MCF 10A (cell line): ENCODE data around the gene GATA3. TPM values are rescaled to one million over a fixed set of nuclear protein-coding genes. Genes with fewer than 3 reads are reported as not detected.

Source experiments
- BruUV-seq: library from RNA; stranded (reverse); fragments of 400-500 nt; replicated peaks from 2 replicates; lab custom pipeline; 2021; lab: Mats Ljungman, UMichigan
- CTCF ChIA-PET: fragments of 300-600 bp; sonication (Branson Sonifier 250); formaldehyde crosslinking; extraction: SDS; loops from one replicate; lab custom pipeline; 2021; ENCODE audit warnings: antibody characterized with exemption, inconsistent platforms; lab: Yijun Ruan, JAX
- POLR2A ChIA-PET: fragments of 300-600, 350-650 bp; sonication (Branson Sonifier 250); formaldehyde crosslinking; extraction: SDS; loops from one replicate; lab custom pipeline; 2020; ENCODE audit warnings: antibody characterized with exemption, inconsistent platforms; lab: Yijun Ruan, JAX
- DNase-seq: peaks from one replicate; pipeline ENCODE4 v3.0.0-alpha.2; 2018; ENCODE audit not compliant: unreplicated experiment
- H3K27ac Mint-ChIP-seq: one replicate; pipeline ENCODE4 v1.8.0; 2022; ENCODE audit warnings: mild to moderate bottlenecking, low read depth, mixed read lengths; ENCODE audit not compliant: unreplicated experiment
- H3K27me3 Mint-ChIP-seq: one replicate; pipeline ENCODE4 v1.8.0; 2022; ENCODE audit warnings: mixed read lengths; ENCODE audit not compliant: insufficient read depth, unreplicated experiment
- H3K36me3 Mint-ChIP-seq: one replicate; pipeline ENCODE4 v1.8.0; 2022; ENCODE audit warnings: mild to moderate bottlenecking, moderate library complexity, mixed read lengths; ENCODE audit not compliant: insufficient read depth, unreplicated experiment
- H3K4me1 Mint-ChIP-seq: one replicate; pipeline ENCODE4 v1.8.0; 2022; ENCODE audit warnings: mixed read lengths; ENCODE audit not compliant: insufficient read depth, unreplicated experiment
- H3K4me3 Mint-ChIP-seq: one replicate; pipeline ENCODE4 v1.8.0; 2022; ENCODE audit warnings: mild to moderate bottlenecking, moderate library complexity, mixed read lengths; ENCODE audit not compliant: unreplicated experiment
- H3K9me3 Mint-ChIP-seq: one replicate; pipeline ENCODE4 v1.8.0; 2022; ENCODE audit warnings: mixed read lengths; ENCODE audit not compliant: unreplicated experiment
- intact Hi-C: fragments of 100-400 bp; cut with micrococcal nuclease; formaldehyde crosslinking; loops from 2 replicates; pipeline ENCODE4 v1.14.1; 2022
- total RNA-seq: library from RNA; stranded (reverse); gene quantifications from 2 replicates; pipeline ENCODE4 v1.2.3, GENCODE V29; 2022
- TF ChIP-seq, protein P1 (sequence below): fragments of 200-600 bp; IDR thresholded peaks from one replicate; pipeline ENCODE4 v1.8.0; 2022; ENCODE audit warnings: antibody characterized with exemption, mild to moderate bottlenecking; ENCODE audit not compliant: unreplicated experiment

Gene GATA3
- total RNA-seq, 1 experiment from 2014 or later: 13.1 TPM

- TF ChIP-seq, protein P1, sequence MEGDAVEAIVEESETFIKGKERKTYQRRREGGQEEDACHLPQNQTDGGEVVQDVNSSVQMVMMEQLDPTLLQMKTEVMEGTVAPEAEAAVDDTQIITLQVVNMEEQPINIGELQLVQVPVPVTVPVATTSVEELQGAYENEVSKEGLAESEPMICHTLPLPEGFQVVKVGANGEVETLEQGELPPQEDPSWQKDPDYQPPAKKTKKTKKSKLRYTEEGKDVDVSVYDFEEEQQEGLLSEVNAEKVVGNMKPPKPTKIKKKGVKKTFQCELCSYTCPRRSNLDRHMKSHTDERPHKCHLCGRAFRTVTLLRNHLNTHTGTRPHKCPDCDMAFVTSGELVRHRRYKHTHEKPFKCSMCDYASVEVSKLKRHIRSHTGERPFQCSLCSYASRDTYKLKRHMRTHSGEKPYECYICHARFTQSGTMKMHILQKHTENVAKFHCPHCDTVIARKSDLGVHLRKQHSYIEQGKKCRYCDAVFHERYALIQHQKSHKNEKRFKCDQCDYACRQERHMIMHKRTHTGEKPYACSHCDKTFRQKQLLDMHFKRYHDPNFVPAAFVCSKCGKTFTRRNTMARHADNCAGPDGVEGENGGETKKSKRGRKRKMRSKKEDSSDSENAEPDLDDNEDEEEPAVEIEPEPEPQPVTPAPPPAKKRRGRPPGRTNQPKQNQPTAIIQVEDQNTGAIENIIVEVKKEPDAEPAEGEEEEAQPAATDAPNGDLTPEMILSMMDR: no peak
- no peak for DNase-seq
- BruUV-seq: no TSS peak
- Mint-ChIP-seq H3K27ac (no peak overlapping the region), H3K9me3 (no peaks in the 10 kb centered on the region), H3K27me3 (no peaks in the 10 kb centered on the region), H3K4me1 (no peaks in the 10 kb centered on the region), H3K36me3 (peaks cover 4% of the 10 kb centered on the region), H3K4me3 (no peak overlapping the region)
- POLR2A ChIA-PET: interaction anchor here (0.5 kb wide), 1 partner anchor 52 kb away, joined by 4 read pairs; no protein-coding TSS in a partner anchor
- CTCF ChIA-PET: interaction anchor here (0.5 to 0.8 kb wide), 2 partner anchors 18 to 228 kb away, joined by 3 read pairs; no protein-coding TSS in a partner anchor
- intact Hi-C loops: no loop called here
Observed at GRCh38 chr10:8086315-8086714, 31.8 kb downstream of the GATA3 start.

- Mint-ChIP-seq H3K4me1 (no peaks in the 10 kb centered on the region), H3K4me3 (no peak overlapping the region), H3K9me3 (no peaks in the 10 kb centered on the region), H3K27me3 (no peaks in the 10 kb centered on the region), H3K27ac (no peak overlapping the region), H3K36me3 (no peaks in the 10 kb centered on the region)
- BruUV-seq: no TSS peak
- intact Hi-C loops: no loop called here
- DNase-seq: no peak
- TF ChIP-seq, protein P1: no peak
- ChIA-PET POLR2A (no interaction called here), CTCF (no interaction called here)
Observed at GRCh38 chr10:8088504-8088903, 34.0 kb downstream of the GATA3 start.

DNA sequence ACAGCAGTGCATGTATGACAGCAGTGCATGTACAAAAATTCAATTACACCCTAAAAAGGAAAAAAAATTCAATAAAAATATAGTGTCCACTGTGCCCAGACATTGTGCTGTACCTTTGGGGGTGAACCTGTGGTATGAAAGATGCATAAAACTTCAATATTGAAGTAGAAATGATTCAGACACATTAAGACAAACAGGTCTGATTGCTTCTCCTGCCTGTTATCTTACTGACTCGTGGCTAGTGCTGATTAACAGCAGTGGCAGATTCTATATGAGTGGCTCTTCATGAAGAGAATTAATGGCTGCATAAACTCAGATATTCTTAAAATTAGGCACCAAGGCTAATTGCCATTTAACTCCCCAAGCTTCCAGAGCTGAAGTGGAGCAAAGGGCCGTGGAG is 37.9 kb downstream of the GATA3 start:
- TF ChIP-seq, protein P1: no peak
- DNase-seq: no peak
- H3K4me3 Mint-ChIP-seq: no peak overlapping the region
- H3K27ac Mint-ChIP-seq: no peak overlapping the region
- H3K36me3 Mint-ChIP-seq: no peaks in the 10 kb centered on the region
- intact Hi-C loops: no loop called here
- H3K27me3 Mint-ChIP-seq: no peaks in the 10 kb centered on the region
- no peaks in the 10 kb centered on the region for H3K4me1 Mint-ChIP-seq
- CTCF ChIA-PET: no interaction called here
- peaks cover 6% of the 10 kb centered on the region for H3K9me3 Mint-ChIP-seq
- no TSS peak for BruUV-seq
- POLR2A ChIA-PET: no interaction called here

DNA sequence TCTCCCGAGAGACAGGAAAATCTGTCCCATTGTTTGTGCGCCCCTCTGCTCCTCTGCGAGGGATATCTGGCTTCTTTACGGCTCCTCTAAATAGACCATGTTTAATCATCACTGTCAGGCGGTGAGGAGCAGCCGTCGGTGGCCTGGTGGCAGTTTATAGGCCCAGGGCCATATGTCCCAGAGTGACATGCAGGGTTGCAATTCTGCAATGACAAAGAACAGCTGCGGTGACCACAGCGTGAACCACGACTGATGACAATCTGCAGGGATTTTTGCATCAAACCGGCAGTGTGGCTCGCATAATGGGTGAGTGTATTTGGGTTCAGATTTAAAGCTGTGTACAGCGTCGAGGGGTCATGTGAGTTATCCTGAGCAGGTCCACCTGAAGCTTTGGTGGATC is 41.5 kb downstream of the GATA3 start:
- ChIA-PET POLR2A (no interaction called here), CTCF (no interaction called here)
- Mint-ChIP-seq H3K4me3 (no peak overlapping the region), H3K27me3 (no peaks in the 10 kb centered on the region), H3K36me3 (no peaks in the 10 kb centered on the region), H3K27ac (no peak overlapping the region), H3K4me1 (no peaks in the 10 kb centered on the region), H3K9me3 (peaks cover 6% of the 10 kb centered on the region)
- no TSS peak for BruUV-seq
- intact Hi-C loops: no loop called here
- DNase-seq: no peak
- TF ChIP-seq, protein P1: no peak
